HFF-Myc (cell line): Measurements from ENCODE around the gene PEX10.

Source experiments
- DNase-seq: peaks from one replicate; pipeline ENCODE4 v3.0.0-alpha.2; 2011; ENCODE audit warnings: low read depth; ENCODE audit errors: extremely low read depth
- H3K4me3 ChIP-seq: replicated peaks from 2 replicates; pipeline ENCODE4 v1.5.1; 2011; ENCODE audit warnings: low read depth, mild to moderate bottlenecking, control low read depth, low read length
- TF ChIP-seq, protein P1 (sequence below): IDR thresholded peaks from 2 replicates; pipeline ENCODE4 v1.5.1; 2012; ENCODE audit warnings: mild to moderate bottlenecking, low read depth, low read length, control low read depth; ENCODE audit errors: missing control alignments

PEX10 gene

GRCh38 chr1:2413495-2414296, 1.3 kb upstream of the PEX10 start:
- DNase-seq, result no peak
- peak overlapping the region; percentile 93 for H3K4me3 ChIP-seq
- TF ChIP-seq, protein P1, sequence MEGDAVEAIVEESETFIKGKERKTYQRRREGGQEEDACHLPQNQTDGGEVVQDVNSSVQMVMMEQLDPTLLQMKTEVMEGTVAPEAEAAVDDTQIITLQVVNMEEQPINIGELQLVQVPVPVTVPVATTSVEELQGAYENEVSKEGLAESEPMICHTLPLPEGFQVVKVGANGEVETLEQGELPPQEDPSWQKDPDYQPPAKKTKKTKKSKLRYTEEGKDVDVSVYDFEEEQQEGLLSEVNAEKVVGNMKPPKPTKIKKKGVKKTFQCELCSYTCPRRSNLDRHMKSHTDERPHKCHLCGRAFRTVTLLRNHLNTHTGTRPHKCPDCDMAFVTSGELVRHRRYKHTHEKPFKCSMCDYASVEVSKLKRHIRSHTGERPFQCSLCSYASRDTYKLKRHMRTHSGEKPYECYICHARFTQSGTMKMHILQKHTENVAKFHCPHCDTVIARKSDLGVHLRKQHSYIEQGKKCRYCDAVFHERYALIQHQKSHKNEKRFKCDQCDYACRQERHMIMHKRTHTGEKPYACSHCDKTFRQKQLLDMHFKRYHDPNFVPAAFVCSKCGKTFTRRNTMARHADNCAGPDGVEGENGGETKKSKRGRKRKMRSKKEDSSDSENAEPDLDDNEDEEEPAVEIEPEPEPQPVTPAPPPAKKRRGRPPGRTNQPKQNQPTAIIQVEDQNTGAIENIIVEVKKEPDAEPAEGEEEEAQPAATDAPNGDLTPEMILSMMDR, result no peak

GRCh38 chr1:2412773-2413494, 570 bp upstream of the PEX10 start:
- TF ChIP-seq, protein P1, result no peak
- no peak for DNase-seq

GRCh38 chr1:2411801-2412394, 466 bp downstream of the PEX10 start:
- DNase-seq, result no peak
- TF ChIP-seq, protein P1, result no peak
- peak overlapping the region; percentile 93 for H3K4me3 ChIP-seq

More at GRCh38 chr1:2412773-2413494, 570 bp upstream of the PEX10 start:
- peak overlapping the region; percentile 93 for H3K4me3 ChIP-seq

DNA sequence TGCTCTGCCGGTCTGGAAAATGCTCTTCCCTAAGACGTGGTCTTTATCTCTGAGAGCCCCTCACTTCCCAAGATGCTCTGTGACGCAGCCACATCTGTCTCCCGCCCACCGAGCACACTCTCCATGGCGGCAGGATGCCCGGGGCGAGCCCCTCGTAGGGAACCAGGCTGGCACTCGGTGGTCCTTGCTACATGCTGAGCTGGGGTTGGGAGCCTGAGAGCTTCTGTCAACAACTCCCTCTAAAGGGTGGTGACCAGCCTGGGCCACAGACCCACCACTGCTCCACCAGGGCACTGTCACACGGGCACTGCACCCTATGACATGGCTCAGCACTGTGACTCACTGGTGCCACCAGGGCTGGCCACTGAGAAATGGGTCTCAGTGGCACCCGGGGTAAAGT, 2.6 kb downstream of the PEX10 start:
- no peak for DNase-seq
- TF ChIP-seq, protein P1, result no peak
- no peak overlapping the region for H3K4me3 ChIP-seq

GRCh38 chr1:2408859-2409276, 3.5 kb downstream of the PEX10 start:
- DNase-seq, result no peak
- no peak overlapping the region for H3K4me3 ChIP-seq
- TF ChIP-seq, protein P1, result no peak

DNA sequence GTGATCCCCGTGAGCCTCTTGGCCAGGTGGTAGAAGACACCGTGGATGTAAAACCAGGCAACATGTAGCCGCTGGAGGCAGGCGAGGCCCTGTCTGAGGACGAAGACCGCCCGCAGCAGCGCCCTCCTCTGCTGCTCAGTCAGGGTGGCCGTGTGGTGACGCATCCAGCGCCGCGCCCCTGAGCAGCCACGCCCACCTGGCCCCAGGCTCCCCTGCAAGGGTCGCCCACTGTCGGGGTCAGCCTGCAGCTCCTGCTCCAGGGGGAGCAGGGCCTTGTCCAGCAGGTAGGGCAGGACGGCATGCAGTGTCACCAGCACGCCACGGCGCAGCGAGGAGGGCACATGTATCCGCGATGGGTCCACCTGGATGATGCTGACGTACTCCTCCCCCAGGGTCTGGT, 3.9 kb downstream of the PEX10 start:
- DNase-seq, result no peak
- H3K4me3 ChIP-seq, result no peak overlapping the region
- TF ChIP-seq, protein P1, result no peak
